IPS-20b (cell line): ENCODE results near the gene ORM1.

Source experiments
- H3K27ac ChIP-seq: one replicate; pipeline ENCODE4 v1.5.1; 2013; ENCODE audit warnings: low read length
- H3K27me3 ChIP-seq: 2 replicates; pipeline ENCODE4 v1.6.1; 2013; ENCODE audit warnings: mild to moderate bottlenecking, low read length, inconsistent platforms; ENCODE audit not compliant: insufficient read depth
- H3K36me3 ChIP-seq: 2 replicates; pipeline ENCODE4 v1.6.1; 2013; ENCODE audit warnings: low read depth, mild to moderate bottlenecking, inconsistent platforms, low read length, moderate library complexity; ENCODE audit not compliant: insufficient read depth
- H3K4me1 ChIP-seq: 2 replicates; pipeline ENCODE4 v1.6.1; 2013; ENCODE audit warnings: mild to moderate bottlenecking, control low read depth, inconsistent platforms, low read length, moderate library complexity; ENCODE audit not compliant: insufficient read depth
- H3K4me3 ChIP-seq: 2 replicates; pipeline ENCODE4 v1.5.1; 2013; ENCODE audit warnings: mild to moderate bottlenecking, low read length, inconsistent platforms
- H3K9ac ChIP-seq: 2 replicates; pipeline ENCODE4 v1.6.1; 2013; ENCODE audit warnings: low read depth, mild to moderate bottlenecking, inconsistent platforms, low read length, moderate library complexity
- H3K9me3 ChIP-seq: 2 replicates; pipeline ENCODE4 v1.6.1; 2013; ENCODE audit warnings: mild to moderate bottlenecking, low read depth, low read length, inconsistent platforms; ENCODE audit not compliant: insufficient read depth

The ORM1 gene

DNA sequence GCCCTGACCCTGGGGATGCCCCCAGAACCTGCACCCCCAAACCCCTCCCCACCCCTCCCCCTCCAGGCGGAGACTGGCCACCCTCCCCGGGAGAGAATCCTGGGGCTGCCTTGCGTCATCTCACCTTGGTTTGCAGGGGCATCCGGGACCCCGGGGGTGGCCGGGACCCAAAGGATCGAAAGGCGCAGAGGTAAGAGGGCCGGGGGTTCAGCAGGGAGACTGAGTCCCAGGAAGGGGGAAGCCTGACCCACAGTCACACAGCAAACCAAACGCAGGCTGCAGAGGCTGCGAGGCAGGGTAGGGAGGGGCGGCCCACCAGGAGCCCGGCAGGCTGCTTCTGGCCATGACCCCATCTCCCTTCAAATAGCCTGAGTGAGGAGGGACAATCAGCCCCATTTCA is 33.8 kb upstream of the ORM1 start:
- Histone ChIP-seq H3K36me3 (peaks cover 18% of the 10 kb centered on the region), H3K4me3 (no peak overlapping the region), H3K9me3 (no peaks in the 10 kb centered on the region; the same call in 1 of the 2 replicates), H3K4me1 (peaks cover 9% of the 10 kb centered on the region), H3K27ac (no peak overlapping the region), H3K9ac (no peak overlapping the region), H3K27me3 (no peaks in the 10 kb centered on the region)

- peaks cover 7% of the 10 kb centered on the region for H3K9me3 ChIP-seq
- no peaks in the 10 kb centered on the region for H3K27me3 ChIP-seq
- H3K27ac ChIP-seq: no peak overlapping the region
- peaks cover 9% of the 10 kb centered on the region for H3K4me1 ChIP-seq
- H3K4me3 ChIP-seq: no peak overlapping the region
- H3K36me3 ChIP-seq: peaks cover 25% of the 10 kb centered on the region
- no peak overlapping the region for H3K9ac ChIP-seq
These were observed 33.1 kb upstream of the ORM1 start for GRCh38 chr9:114289571-114290481.

DNA sequence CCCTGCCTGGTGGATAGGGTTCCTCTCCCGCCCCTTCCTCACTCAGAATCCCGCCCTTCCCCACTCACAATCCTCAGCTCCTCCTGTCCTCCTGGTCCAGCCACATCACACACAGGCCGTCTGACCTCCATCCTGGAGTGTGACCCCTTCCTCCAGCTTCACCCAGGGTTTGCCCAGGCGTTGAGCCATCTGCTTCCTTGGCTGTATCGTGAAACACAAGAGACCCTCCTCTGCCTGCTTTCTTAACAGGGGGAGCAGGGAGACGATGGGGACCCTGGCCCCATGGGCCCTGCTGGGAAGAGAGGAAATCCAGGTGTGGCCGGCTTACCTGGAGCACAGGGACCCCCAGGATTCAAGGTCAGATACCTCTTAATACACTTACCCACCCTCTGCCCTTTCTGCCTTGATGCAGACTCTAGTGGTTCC is 32.3 kb upstream of the ORM1 start:
- peaks cover 32% of the 10 kb centered on the region for H3K36me3 ChIP-seq
- H3K9me3 ChIP-seq: peaks cover 13% of the 10 kb centered on the region
- no peak overlapping the region for H3K4me3 ChIP-seq
- H3K9ac ChIP-seq: no peak overlapping the region
- H3K4me1 ChIP-seq: peaks cover 9% of the 10 kb centered on the region
- no peaks in the 10 kb centered on the region for H3K27me3 ChIP-seq
- H3K27ac ChIP-seq: no peak overlapping the region

DNA sequence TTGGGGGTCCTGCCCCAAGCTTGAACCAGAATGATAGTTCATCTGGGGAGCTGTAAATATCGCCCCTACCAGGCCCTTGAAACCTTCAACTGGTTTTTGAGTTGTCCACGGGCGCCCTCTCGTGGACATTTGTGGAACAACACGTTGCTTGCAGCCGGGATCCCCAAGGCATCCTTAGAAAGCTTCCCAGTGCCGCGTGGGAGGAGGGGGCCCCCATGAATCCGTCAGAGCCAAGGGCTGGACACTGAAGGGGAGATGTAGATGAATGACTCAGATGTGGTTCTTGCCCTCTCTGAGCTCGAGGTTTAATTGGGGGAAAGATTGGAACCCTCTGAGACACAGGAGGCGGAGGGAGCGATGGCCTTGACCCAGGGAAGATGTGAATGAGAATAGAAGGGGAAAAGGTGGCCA is 31.8 kb upstream of the ORM1 start:
- H3K9me3 ChIP-seq: peaks cover 13% of the 10 kb centered on the region
- no peak overlapping the region for H3K9ac ChIP-seq
- peaks cover 36% of the 10 kb centered on the region for H3K36me3 ChIP-seq
- no peak overlapping the region for H3K27ac ChIP-seq
- H3K4me3 ChIP-seq: no peak overlapping the region
- peaks cover 9% of the 10 kb centered on the region for H3K4me1 ChIP-seq
- H3K27me3 ChIP-seq: no peaks in the 10 kb centered on the region

DNA sequence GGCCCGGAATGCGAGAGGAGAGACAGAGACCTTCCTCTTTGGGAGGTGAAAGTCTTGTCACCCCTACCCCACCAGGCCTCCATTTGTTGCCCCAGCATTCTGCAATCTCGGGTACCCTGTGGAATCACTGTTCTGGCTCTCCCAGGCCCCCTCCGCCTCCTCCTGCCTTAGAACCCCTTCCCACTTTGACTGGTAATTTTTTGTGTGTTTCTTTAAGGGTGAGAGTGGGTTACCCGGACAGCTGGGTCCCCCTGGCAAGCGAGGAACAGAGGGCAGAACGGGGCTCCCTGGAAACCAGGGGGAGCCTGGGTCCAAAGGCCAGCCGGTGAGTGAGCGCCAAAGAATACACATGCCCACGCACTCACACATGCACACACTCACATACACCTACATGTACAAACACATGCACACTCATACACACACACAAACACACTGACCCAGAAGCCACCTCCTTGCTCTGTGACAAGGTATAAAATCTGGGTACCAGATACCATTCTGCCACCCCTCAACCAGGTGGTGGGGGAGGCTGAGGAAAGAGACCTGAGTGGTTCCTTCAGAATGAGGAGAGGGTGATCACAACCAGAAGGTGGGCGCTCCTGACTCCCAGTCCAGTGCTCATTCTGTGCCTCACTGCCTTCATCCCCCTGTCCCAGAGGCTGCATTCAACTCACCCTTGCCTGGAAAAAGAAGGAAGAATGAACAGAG is 30.9 kb upstream of the ORM1 start:
- Histone ChIP-seq H3K4me1 (peaks cover 9% of the 10 kb centered on the region), H3K4me3 (no peak overlapping the region), H3K27ac (no peak overlapping the region), H3K27me3 (no peaks in the 10 kb centered on the region), H3K36me3 (peaks cover 42% of the 10 kb centered on the region), H3K9me3 (peaks cover 16% of the 10 kb centered on the region), H3K9ac (no peak overlapping the region)

DNA sequence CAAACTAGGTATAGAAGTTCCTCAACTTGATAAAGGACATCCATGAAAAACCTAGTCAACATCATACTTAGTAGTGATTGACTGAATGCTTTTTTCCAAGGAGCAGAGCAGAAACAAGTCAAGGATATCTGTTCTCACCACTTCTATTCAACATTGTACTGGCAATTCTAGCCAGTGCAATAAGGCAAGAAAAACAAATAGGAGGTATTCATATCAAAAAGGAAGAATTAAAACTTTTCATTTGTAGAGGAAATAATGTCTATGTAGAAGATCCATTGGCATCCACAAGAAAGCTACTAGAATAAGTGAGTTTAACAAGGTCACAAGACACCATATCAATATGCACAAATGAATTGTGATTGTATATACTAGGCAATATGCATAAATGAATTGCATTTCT is 28.2 kb upstream of the ORM1 start:
- Histone ChIP-seq H3K27me3 (no peaks in the 10 kb centered on the region), H3K9ac (no peak overlapping the region), H3K4me3 (no peak overlapping the region), H3K27ac (no peak overlapping the region), H3K9me3 (peaks cover 16% of the 10 kb centered on the region), H3K36me3 (peaks cover 49% of the 10 kb centered on the region), H3K4me1 (no peaks in the 10 kb centered on the region)

GRCh38 chr9:114296338-114296737 is 26.6 kb upstream of the ORM1 start:
- H3K4me1 ChIP-seq: no peaks in the 10 kb centered on the region
- peaks cover 54% of the 10 kb centered on the region for H3K36me3 ChIP-seq

DNA sequence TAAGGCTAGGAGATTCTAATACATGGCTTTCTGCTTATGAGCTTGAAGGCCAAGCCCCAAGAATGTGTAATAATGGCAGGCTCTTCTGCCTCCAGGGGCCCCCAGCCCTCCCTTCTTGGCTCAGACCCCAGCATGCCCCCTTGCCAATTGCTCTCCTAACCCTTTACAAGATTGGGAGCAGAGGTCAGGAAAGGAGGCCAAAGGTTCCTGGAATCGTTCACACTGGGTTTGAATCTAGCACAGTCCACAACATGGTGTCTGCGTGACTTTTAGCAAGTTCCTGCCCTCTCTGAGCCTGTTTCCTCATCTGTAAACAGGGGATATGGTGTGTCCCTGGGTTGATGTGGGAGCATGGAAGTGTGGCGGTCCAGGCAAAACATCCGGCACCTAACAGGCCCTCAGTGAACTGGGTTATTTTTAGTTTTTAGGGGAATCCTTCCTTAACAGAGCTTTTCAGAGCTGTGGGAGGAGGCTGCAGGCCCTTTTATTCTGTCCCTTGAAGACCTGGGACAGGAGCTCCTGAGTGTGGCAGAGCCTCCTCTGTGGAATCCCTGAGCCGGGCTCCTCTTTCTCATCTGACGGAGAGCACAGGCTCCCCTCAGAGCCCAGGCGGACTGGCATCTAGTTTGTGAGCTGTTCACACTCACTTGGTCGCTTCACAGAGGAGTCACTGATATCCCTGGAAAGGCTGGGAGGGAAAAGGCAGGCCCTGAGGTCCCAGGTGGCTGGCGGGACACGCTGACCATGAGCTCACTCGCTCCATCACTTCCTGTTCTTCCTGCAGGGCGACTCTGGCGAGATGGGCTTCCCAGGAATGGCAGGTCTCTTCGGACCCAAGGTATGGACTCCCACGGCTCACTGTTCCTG is 23.4 kb upstream of the ORM1 start:
- Histone ChIP-seq H3K27ac (no peak overlapping the region), H3K27me3 (no peaks in the 10 kb centered on the region), H3K36me3 (peaks cover 37% of the 10 kb centered on the region), H3K4me1 (no peaks in the 10 kb centered on the region), H3K9me3 (peaks cover 13% of the 10 kb centered on the region), H3K4me3 (no peak overlapping the region), H3K9ac (no peak overlapping the region)

More at GRCh38 chr9:114296338-114296737, 26.6 kb upstream of the ORM1 start:
- Histone ChIP-seq H3K9me3 (peaks cover 16% of the 10 kb centered on the region), H3K27me3 (no peaks in the 10 kb centered on the region), H3K9ac (no peak overlapping the region), H3K27ac (no peak overlapping the region), H3K4me3 (no peak overlapping the region)

DNA sequence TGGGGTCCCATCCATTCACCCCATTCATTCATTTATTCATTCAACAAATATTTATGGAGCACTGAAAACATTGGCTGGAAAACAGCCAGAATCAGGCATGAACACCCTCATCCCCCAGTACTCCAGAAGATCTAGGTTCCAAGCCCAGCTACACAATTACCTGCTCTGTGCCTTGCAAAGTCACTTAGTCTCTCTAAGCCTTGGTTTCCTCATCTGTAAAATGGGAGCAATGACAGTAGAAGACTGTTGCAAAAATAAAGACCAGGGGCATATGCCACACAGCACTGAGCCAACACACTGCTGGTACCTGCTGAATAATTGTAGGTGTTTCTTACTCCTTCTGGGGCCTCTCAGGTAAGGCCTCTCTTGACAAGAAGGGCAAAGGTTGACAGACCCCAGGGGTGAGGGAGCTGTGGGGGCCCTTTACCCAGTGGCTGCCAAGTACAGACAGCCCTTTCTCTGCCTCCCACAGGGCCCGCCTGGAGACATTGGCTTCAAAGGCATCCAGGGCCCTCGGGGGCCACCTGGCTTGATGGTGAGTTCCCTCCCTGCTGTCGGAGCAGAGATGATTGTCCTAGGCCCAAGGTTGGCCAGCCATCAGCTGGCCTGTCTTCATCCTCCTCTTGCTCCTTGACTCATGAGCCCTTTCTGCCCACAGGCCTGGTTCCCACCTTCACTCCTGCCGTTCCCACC is 22.6 kb upstream of the ORM1 start:
- Histone ChIP-seq H3K9ac (no peak overlapping the region), H3K9me3 (peaks cover 5% of the 10 kb centered on the region; the same call in 1 of the 2 replicates), H3K36me3 (peaks cover 29% of the 10 kb centered on the region), H3K4me1 (no peaks in the 10 kb centered on the region), H3K4me3 (no peak overlapping the region), H3K27me3 (no peaks in the 10 kb centered on the region), H3K27ac (no peak overlapping the region)

DNA sequence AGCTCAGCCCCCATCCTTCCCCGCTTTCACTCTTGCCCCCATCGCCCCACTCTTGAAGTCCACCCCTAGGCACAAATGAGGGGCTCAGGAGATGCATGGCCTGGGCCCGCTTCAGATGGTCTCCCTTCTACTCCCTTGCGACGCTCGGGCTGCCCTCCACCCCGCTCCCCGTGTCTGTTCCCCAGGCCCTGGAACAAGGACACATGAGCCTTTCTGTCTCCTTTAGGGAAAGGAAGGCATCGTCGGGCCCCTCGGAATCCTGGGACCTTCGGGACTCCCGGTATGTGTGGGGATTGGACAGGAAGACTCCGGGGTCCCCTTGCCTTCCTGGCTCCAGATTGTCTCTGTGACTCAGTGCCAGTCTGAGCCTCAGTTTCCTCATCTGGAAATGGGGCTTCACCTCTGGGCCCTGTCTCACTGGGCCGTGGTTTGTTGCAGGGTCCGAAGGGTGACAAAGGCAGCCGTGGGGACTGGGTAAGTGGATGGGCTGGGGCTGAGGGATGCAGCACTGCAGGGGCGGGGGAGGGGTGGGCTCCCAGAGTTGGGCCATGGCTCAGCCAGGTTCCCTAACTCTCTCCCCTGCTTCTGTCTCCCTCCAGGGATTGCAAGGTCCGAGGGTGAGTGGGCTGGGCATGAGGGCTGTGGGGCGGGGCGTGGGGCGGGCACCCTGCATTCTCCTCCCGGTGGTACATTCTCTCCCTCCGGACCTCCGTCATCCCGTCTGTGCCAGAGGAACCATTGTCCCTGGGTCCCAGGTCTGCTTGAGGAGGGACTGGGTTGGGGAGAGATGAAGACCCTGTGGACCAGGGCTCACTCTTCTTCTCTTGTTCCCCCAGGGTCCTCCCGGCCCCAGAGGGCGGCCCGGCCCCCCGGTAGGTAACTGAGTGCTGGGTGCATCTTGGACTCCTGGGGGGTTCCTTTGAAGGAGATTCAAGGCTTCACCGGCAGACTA is 21.8 kb upstream of the ORM1 start:
- no peaks in the 10 kb centered on the region for H3K4me1 ChIP-seq
- peaks cover 3% of the 10 kb centered on the region; the same call in 1 of the 2 replicates for H3K9me3 ChIP-seq
- H3K9ac ChIP-seq: no peak overlapping the region
- H3K27ac ChIP-seq: no peak overlapping the region
- H3K4me3 ChIP-seq: no peak overlapping the region
- H3K36me3 ChIP-seq: peaks cover 22% of the 10 kb centered on the region
- no peaks in the 10 kb centered on the region for H3K27me3 ChIP-seq
